ENCODE data around the gene TTC16.
A peak's percentile ranks its signal among the peaks of the same experiment; 100 is the strongest.

Gene TTC16

DNA sequence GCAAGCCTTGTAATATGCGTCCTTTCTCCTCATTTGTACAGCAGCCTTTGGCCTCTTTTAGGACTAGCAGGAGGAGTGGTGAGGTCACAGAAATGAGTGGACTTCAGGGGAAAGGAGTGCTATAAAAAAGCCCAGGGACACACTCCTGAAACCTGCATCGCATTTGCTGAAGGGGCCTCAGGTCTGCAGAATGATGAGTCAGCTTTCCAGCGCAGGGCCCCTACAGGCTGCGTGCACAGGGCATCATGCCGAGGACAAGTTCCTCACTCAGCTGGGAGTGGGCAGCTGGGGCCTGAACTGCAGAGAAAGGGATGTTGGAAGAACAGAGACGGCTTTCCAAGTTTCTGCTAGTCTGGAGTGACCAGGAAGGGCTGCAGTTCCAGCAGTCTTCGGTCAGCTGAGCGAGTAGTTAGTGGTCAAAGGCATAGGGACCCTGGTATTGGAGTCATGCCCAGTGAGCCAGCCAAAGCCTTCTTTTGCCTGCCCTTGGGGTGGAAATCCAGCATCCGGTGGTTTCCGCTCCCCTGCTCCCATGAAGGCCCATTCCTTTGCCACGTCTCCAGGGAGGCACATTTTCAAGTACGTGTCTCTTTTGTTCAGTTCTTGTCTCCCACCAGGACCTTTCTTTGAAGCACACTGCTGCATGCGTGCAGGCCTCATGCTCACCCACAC, 26.4 kb upstream of the TTC16 start:
- no peak overlapping the region for H3K4me3 ChIP-seq (ENCODE audit: control insufficient read depth in 1 of 7, extremely low read depth in 1 of 7, insufficient read depth in 4 of 7, low read depth in 2 of 7, low read length in 6 of 7)
- peak in 1 of 3 donors; percentile 13 for DNase-seq
- H3K36me3 ChIP-seq (ENCODE audit: control insufficient read depth in 4 of 4, insufficient read depth in 4 of 4, low read length in 3 of 4): peaks cover 0 to 6% (median 0%) of the 10 kb centered on the region in 4 experiments
- ChIA-PET CTCF (interaction anchor here (1.0 to 1.4 kb wide), 2 partner anchors 10 to 22 kb away, joined by 3 read pairs; no protein-coding TSS in a partner anchor), POLR2A (no interaction called here)
- no peaks in the 10 kb centered on the region for H3K4me1 ChIP-seq (ENCODE audit: control extremely low read depth in 1 of 4, control insufficient read depth in 4 of 4, insufficient read depth in 4 of 4, low read length in 3 of 4)
- H3K27me3 ChIP-seq (replicated peaks in 2 of 5; ENCODE audit: control insufficient read depth in 4 of 5, insufficient read depth in 5 of 5, low read length in 4 of 5): no peaks in the 10 kb centered on the region
- 90% methylated on average over 11 of the region's 13 CpGs for WGBS (ENCODE audit: insufficient coverage)
- H3K9me3 ChIP-seq (ENCODE audit: control extremely low read depth in 1 of 5, control insufficient read depth in 4 of 5, insufficient read depth in 2 of 5, low read depth in 1 of 5, low read length in 4 of 5): no peaks in the 10 kb centered on the region
- H3K27ac ChIP-seq (ENCODE audit: insufficient read depth in 1 of 2, low read depth in 1 of 2, low read length in 2 of 2, poor library complexity in 1 of 2, severe bottlenecking in 2 of 2): no peak overlapping the region

DNA sequence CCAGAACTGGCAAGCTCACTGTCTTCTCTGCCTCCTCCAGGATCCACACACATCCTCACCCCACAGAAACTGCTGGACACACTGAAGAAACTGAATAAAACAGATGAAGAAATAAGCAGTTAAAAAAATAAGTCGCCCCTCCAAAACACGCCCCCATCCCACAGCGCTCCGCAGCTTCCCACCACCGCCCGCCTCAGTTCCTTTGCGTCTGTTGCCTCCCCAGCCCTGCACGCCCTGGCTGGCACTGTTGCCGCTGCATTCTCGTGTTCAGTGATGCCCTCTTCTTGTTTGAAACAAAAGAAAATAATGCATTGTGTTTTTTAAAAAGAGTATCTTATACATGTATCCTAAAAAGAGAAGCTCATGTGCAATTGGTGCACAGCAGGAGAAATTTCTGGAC, 25.1 kb upstream of the TTC16 start:
- Histone ChIP-seq H3K4me3 (ENCODE audit: control insufficient read depth in 1 of 7, extremely low read depth in 1 of 7, insufficient read depth in 4 of 7, low read depth in 2 of 7, low read length in 6 of 7) (no peak overlapping the region), H3K36me3 (ENCODE audit: control insufficient read depth in 4 of 4, insufficient read depth in 4 of 4, low read length in 3 of 4) (peaks cover 0 to 6% (median 0%) of the 10 kb centered on the region in 4 experiments), H3K4me1 (ENCODE audit: control extremely low read depth in 1 of 4, control insufficient read depth in 4 of 4, insufficient read depth in 4 of 4, low read length in 3 of 4) (no peaks in the 10 kb centered on the region), H3K9me3 (ENCODE audit: control extremely low read depth in 1 of 5, control insufficient read depth in 4 of 5, insufficient read depth in 2 of 5, low read depth in 1 of 5, low read length in 4 of 5) (no peaks in the 10 kb centered on the region), H3K27ac (ENCODE audit: insufficient read depth in 1 of 2, low read depth in 1 of 2, low read length in 2 of 2, poor library complexity in 1 of 2, severe bottlenecking in 2 of 2) (no peak overlapping the region), H3K27me3 (replicated peaks in 2 of 5; ENCODE audit: control insufficient read depth in 4 of 5, insufficient read depth in 5 of 5, low read length in 4 of 5) (no peaks in the 10 kb centered on the region)
- CTCF ChIA-PET: no interaction called here
- no peak for DNase-seq
- POLR2A ChIA-PET: interaction anchor here (0.7 kb wide), 1 partner anchor 11 kb away, joined by 3 read pairs; no protein-coding TSS in a partner anchor
- WGBS (ENCODE audit: insufficient coverage): 98% methylated on average over 7 of the region's 10 CpGs

DNA sequence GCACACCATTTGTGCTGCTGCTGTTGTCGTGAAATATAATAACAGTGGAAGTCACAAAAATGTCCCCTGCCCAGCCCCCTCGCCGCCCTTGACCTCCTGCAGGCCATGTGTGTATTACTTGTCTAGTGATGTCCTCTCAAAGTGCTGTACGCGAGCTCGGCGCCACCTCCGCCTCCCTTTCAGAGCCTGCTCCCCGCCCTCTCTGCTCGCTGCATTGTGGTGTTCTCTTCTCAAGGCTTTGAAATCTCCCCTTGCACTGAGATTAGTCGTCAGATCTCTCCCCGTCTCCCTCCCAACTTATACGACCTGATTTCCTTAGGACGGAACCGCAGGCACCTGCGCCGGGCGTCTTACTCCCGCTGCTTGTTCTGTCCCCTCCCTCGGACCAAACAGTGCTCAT, 23.8 kb upstream of the TTC16 start:
- Histone ChIP-seq H3K9me3 (ENCODE audit: control extremely low read depth in 1 of 5, control insufficient read depth in 4 of 5, insufficient read depth in 2 of 5, low read depth in 1 of 5, low read length in 4 of 5) (no peaks in the 10 kb centered on the region), H3K27ac (ENCODE audit: insufficient read depth in 1 of 2, low read depth in 1 of 2, low read length in 2 of 2, poor library complexity in 1 of 2, severe bottlenecking in 2 of 2) (no peak overlapping the region), H3K4me1 (ENCODE audit: control extremely low read depth in 1 of 4, control insufficient read depth in 4 of 4, insufficient read depth in 4 of 4, low read length in 3 of 4) (no peaks in the 10 kb centered on the region), H3K36me3 (ENCODE audit: control insufficient read depth in 4 of 4, insufficient read depth in 4 of 4, low read length in 3 of 4) (peaks cover 0 to 3% (median 0%) of the 10 kb centered on the region in 4 experiments), H3K27me3 (replicated peaks in 2 of 5; ENCODE audit: control insufficient read depth in 4 of 5, insufficient read depth in 5 of 5, low read length in 4 of 5) (no peaks in the 10 kb centered on the region), H3K4me3 (ENCODE audit: control insufficient read depth in 1 of 7, extremely low read depth in 1 of 7, insufficient read depth in 4 of 7, low read depth in 2 of 7, low read length in 6 of 7) (no peak overlapping the region)
- DNase-seq: no peak
- ChIA-PET POLR2A (interaction anchor here (0.7 kb wide), 1 partner anchor 22 kb away, joined by 3 read pairs; no protein-coding TSS in a partner anchor), CTCF (no interaction called here)
- WGBS (ENCODE audit: insufficient coverage): 95% methylated on average over 17 of the region's 20 CpGs

DNA sequence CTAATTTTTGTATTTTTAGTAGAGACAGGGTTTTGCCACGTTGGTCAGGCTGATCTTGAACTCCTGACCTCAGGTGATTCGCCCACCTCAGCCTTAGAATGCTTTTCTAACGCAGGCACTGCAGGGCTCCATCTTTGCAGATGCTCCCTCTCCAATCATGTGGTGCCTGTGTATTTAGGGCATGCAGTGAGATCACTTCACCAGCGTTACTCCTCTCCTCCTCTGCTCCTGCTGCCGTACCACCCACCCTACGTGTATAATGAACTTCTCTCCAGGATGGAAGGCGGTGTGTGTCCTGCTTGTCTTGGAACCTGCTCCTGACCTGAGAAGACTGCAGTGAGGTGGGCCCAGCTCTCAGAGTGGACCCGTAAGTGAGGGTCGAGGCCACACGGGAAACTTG, 22.7 kb upstream of the TTC16 start:
- ChIA-PET CTCF (no interaction called here), POLR2A (no interaction called here)

DNA sequence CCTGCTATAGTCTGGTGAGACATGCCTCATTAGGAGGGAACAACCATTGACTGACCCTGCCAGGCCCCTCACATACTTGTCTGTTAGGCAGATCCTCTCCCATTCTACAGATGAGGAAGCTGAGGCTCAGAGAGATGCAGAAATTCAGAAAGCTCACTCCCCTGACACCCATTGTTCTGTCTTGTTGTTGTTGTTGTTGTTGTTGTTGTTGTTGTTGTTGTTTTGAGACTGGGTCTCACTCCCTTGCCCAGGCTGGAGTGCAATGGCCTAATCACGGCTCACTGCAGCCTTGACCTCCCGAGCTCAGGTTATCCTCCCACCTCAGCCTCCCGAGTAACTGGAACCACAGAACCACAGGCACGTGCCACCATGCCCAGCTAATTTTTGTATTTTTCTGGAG, 22.2 kb upstream of the TTC16 start:
- DNase-seq: no peak
- 100% methylated on average over 1 of the region's 4 CpGs for WGBS (ENCODE audit: insufficient coverage)
- Histone ChIP-seq H3K4me3 (ENCODE audit: control insufficient read depth in 1 of 7, extremely low read depth in 1 of 7, insufficient read depth in 4 of 7, low read depth in 2 of 7, low read length in 6 of 7) (no peak overlapping the region), H3K36me3 (ENCODE audit: control insufficient read depth in 4 of 4, insufficient read depth in 4 of 4, low read length in 3 of 4) (peaks cover 0 to 3% (median 0%) of the 10 kb centered on the region in 4 experiments), H3K27ac (ENCODE audit: insufficient read depth in 1 of 2, low read depth in 1 of 2, low read length in 2 of 2, poor library complexity in 1 of 2, severe bottlenecking in 2 of 2) (no peak overlapping the region), H3K9me3 (ENCODE audit: control extremely low read depth in 1 of 5, control insufficient read depth in 4 of 5, insufficient read depth in 2 of 5, low read depth in 1 of 5, low read length in 4 of 5) (no peaks in the 10 kb centered on the region), H3K27me3 (replicated peaks in 2 of 5; ENCODE audit: control insufficient read depth in 4 of 5, insufficient read depth in 5 of 5, low read length in 4 of 5) (no peaks in the 10 kb centered on the region), H3K4me1 (ENCODE audit: control extremely low read depth in 1 of 4, control insufficient read depth in 4 of 4, insufficient read depth in 4 of 4, low read length in 3 of 4) (peaks cover 0 to under 1% (median 0%) of the 10 kb centered on the region in 4 experiments)
- POLR2A ChIA-PET: no interaction called here
- CTCF ChIA-PET: no interaction called here

More for the DNA sequence above, 22.7 kb upstream of the TTC16 start:
- H3K27ac ChIP-seq (ENCODE audit: insufficient read depth in 1 of 2, low read depth in 1 of 2, low read length in 2 of 2, poor library complexity in 1 of 2, severe bottlenecking in 2 of 2): no peak overlapping the region
- no peaks in the 10 kb centered on the region for H3K9me3 ChIP-seq (ENCODE audit: control extremely low read depth in 1 of 5, control insufficient read depth in 4 of 5, insufficient read depth in 2 of 5, low read depth in 1 of 5, low read length in 4 of 5)
- H3K4me3 ChIP-seq (ENCODE audit: control insufficient read depth in 1 of 7, extremely low read depth in 1 of 7, insufficient read depth in 4 of 7, low read depth in 2 of 7, low read length in 6 of 7): no peak overlapping the region
- 94% methylated on average over 9 of the region's 10 CpGs for WGBS (ENCODE audit: insufficient coverage)
- H3K4me1 ChIP-seq (ENCODE audit: control extremely low read depth in 1 of 4, control insufficient read depth in 4 of 4, insufficient read depth in 4 of 4, low read length in 3 of 4): no peaks in the 10 kb centered on the region
- no peak for DNase-seq
- H3K36me3 ChIP-seq (ENCODE audit: control insufficient read depth in 4 of 4, insufficient read depth in 4 of 4, low read length in 3 of 4): peaks cover 0 to 3% (median 0%) of the 10 kb centered on the region in 4 experiments
- no peaks in the 10 kb centered on the region for H3K27me3 ChIP-seq (replicated peaks in 2 of 5; ENCODE audit: control insufficient read depth in 4 of 5, insufficient read depth in 5 of 5, low read length in 4 of 5)

DNA sequence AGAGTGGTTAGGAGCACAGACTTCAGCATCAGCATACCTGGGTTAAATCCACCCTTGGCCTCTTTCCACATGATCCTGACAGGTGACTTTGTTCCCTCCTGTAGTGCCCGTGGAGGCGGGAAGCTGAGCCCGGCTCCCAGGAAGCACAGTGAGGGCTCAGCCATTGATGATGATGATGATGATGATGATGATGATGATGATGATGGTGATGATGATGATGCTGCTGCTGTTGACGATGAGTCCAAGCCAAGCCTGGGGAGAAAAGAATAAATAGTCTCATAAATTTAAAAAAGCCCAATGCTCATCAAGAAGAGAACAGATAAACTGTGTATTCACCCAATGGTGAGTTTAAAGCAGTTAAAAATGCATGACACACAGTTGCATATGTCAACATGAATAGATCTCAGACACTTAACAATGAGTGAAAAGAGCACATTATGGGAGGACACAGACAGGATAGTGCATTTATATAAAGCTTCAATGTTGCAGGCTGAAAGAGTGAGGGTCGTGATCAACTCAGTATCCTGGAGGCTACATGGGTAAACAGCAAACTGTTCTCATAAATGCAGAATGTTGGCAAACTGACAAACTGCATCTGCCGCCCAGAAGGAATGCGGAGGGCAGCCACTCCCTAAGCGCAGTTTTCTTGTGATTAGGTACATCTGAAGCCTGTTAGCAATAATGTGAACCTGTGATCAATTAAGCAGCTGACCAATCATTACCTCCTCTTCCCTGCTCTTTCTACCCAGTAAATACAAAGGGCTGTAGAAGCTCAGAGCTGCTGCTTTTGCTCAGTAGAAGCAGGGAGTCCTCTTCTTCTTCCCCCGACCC, 20.8 kb upstream of the TTC16 start:
- Histone ChIP-seq H3K4me3 (ENCODE audit: control insufficient read depth in 1 of 7, extremely low read depth in 1 of 7, insufficient read depth in 4 of 7, low read depth in 2 of 7, low read length in 6 of 7) (no peak overlapping the region), H3K36me3 (ENCODE audit: control insufficient read depth in 4 of 4, insufficient read depth in 4 of 4, low read length in 3 of 4) (peaks cover 0 to 1% (median 0%) of the 10 kb centered on the region in 4 experiments), H3K4me1 (ENCODE audit: control extremely low read depth in 1 of 4, control insufficient read depth in 4 of 4, insufficient read depth in 4 of 4, low read length in 3 of 4) (peaks cover 0 to 6% (median 5%) of the 10 kb centered on the region in 4 experiments), H3K9me3 (ENCODE audit: control extremely low read depth in 1 of 5, control insufficient read depth in 4 of 5, insufficient read depth in 2 of 5, low read depth in 1 of 5, low read length in 4 of 5) (no peaks in the 10 kb centered on the region), H3K27me3 (replicated peaks in 2 of 5; ENCODE audit: control insufficient read depth in 4 of 5, insufficient read depth in 5 of 5, low read length in 4 of 5) (no peaks in the 10 kb centered on the region), H3K27ac (ENCODE audit: insufficient read depth in 1 of 2, low read depth in 1 of 2, low read length in 2 of 2, poor library complexity in 1 of 2, severe bottlenecking in 2 of 2) (no peak overlapping the region)
- WGBS (ENCODE audit: insufficient coverage): 90% methylated on average over 6 of the region's 9 CpGs
- DNase-seq: no peak
- CTCF ChIA-PET: interaction anchor here (1.4 kb wide), 1 partner anchor 9 kb away, joined by 3 read pairs; no protein-coding TSS in a partner anchor
- POLR2A ChIA-PET: no interaction called here

DNA sequence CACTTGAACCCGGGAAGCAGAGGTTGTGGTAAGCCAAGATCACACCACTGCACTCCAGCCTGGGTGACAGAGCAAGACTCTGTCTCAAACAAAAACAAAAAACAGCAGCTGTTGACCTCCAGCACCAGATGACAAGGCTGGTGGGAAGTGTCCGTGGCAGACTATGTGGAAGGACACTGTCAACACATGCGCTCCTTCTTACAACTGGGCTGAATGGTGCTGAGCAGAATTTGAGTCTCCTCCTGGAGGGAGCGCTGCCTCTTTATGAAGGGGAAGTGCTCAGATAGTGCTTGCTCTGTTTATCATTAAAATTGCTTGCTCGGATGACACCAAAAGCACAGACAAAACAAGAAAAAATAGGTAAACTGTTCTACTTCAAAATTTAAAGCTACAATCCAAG, 18.3 kb upstream of the TTC16 start:
- peaks cover 0 to 6% (median 5%) of the 10 kb centered on the region in 4 experiments for H3K4me1 ChIP-seq (ENCODE audit: control extremely low read depth in 1 of 4, control insufficient read depth in 4 of 4, insufficient read depth in 4 of 4, low read length in 3 of 4)
- no peak overlapping the region for H3K4me3 ChIP-seq (ENCODE audit: control insufficient read depth in 1 of 7, extremely low read depth in 1 of 7, insufficient read depth in 4 of 7, low read depth in 2 of 7, low read length in 6 of 7)
- H3K27me3 ChIP-seq (replicated peaks in 2 of 5; ENCODE audit: control insufficient read depth in 4 of 5, insufficient read depth in 5 of 5, low read length in 4 of 5): no peaks in the 10 kb centered on the region
- WGBS (ENCODE audit: insufficient coverage): 97% methylated on average over 3 of the region's 5 CpGs
- POLR2A ChIA-PET: no interaction called here
- DNase-seq: no peak
- H3K27ac ChIP-seq (ENCODE audit: insufficient read depth in 1 of 2, low read depth in 1 of 2, low read length in 2 of 2, poor library complexity in 1 of 2, severe bottlenecking in 2 of 2): no peak overlapping the region
- CTCF ChIA-PET: interaction anchor here (1.1 kb wide), 1 partner anchor 13 kb away, joined by 3 read pairs; no protein-coding TSS in a partner anchor
- H3K9me3 ChIP-seq (ENCODE audit: control extremely low read depth in 1 of 5, control insufficient read depth in 4 of 5, insufficient read depth in 2 of 5, low read depth in 1 of 5, low read length in 4 of 5): no peaks in the 10 kb centered on the region
- no peaks in the 10 kb centered on the region for H3K36me3 ChIP-seq (ENCODE audit: control insufficient read depth in 4 of 4, insufficient read depth in 4 of 4, low read length in 3 of 4)
